Measurements from ENCODE around the gene CDK5RAP2.
A peak's percentile ranks its signal among the peaks of the same experiment; 100 is the strongest.

Gene CDK5RAP2

GRCh38 chr9:120482424-120483186, 97.4 kb downstream of the CDK5RAP2 start:
- TF ChIP-seq, protein P1, sequence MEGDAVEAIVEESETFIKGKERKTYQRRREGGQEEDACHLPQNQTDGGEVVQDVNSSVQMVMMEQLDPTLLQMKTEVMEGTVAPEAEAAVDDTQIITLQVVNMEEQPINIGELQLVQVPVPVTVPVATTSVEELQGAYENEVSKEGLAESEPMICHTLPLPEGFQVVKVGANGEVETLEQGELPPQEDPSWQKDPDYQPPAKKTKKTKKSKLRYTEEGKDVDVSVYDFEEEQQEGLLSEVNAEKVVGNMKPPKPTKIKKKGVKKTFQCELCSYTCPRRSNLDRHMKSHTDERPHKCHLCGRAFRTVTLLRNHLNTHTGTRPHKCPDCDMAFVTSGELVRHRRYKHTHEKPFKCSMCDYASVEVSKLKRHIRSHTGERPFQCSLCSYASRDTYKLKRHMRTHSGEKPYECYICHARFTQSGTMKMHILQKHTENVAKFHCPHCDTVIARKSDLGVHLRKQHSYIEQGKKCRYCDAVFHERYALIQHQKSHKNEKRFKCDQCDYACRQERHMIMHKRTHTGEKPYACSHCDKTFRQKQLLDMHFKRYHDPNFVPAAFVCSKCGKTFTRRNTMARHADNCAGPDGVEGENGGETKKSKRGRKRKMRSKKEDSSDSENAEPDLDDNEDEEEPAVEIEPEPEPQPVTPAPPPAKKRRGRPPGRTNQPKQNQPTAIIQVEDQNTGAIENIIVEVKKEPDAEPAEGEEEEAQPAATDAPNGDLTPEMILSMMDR (IDR thresholded peaks at IDR 0.05; ENCODE audit: low read length, missing control alignments), result no peak
- H3K4me3 ChIP-seq (replicated peaks; ENCODE audit: low read depth, low read length), result no peak overlapping the region
- DNase-seq (ENCODE audit: low read depth), result no peak

DNA sequence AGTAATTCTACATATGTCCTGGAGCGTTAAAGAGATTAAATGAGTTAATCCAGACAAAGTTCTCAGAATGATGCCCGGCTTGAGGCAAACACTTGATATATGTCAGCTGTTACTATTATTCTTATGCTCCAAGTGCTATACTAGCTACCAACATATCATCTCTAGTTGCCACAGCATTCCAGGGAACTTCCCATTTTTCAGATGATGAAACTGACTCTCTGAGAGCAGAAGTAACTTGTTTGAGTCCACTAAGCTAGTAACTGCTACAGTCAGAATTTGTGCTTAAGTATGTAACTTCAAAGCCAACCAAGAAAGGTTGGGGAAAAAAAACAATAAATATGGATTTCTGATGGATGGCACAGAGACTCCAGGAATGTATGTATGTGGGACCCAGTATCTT, 98.1 kb downstream of the CDK5RAP2 start:
- TF ChIP-seq, protein P1 (IDR thresholded peaks at IDR 0.05; ENCODE audit: low read length, missing control alignments), result no peak
- no peak for DNase-seq (ENCODE audit: low read depth)
- H3K4me3 ChIP-seq (replicated peaks; ENCODE audit: low read depth, low read length), result no peak overlapping the region

- no peak overlapping the region for H3K4me3 ChIP-seq (replicated peaks; ENCODE audit: low read depth, low read length)
- TF ChIP-seq, protein P1 (IDR thresholded peaks at IDR 0.05; ENCODE audit: low read length, missing control alignments), result no peak
- peak; percentile 29 for DNase-seq (ENCODE audit: low read depth)
Measured at GRCh38 chr9:120481248-120481647, 98.7 kb downstream of the CDK5RAP2 start.

DNA sequence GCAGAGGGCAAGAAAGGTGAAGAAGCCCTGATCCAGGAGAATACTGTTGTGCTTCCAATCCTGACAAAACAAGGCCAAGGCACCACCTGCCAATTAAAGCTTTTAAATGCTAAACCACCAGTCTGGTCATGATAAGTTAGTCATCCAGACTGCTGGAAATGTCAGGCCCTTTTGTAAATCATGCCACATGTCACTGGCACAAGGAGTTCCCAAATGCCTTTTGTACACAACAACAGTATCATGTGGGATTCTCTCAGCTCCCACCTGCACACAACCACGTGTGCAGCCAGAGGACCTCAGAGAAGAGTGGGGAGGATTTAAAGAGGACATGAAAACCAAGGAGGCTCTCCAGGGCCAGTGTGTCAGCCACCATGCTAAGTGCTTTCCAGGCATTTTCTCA, 99.3 kb downstream of the CDK5RAP2 start:
- DNase-seq (ENCODE audit: low read depth), result no peak
- no peak overlapping the region for H3K4me3 ChIP-seq (replicated peaks; ENCODE audit: low read depth, low read length)
- TF ChIP-seq, protein P1 (IDR thresholded peaks at IDR 0.05; ENCODE audit: low read length, missing control alignments), result no peak

DNA sequence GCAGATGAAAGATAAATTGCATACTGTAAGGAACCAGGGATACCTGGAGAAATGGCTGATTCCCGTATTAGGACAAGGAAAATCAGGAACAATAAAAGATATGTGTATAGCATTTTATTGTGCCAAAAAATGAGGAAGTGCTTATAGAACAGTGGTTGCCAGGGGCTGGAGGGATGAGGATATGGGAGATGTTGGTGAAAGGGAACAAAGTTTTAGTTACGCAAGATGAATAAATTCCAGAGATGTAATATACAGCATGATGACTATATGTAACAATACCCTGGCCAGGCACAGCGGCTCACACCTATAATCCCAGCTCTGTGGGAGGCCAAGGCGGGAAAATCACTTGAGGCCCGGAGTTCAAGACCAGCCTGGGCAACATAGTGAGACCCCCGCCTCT, 101.8 kb downstream of the CDK5RAP2 start:
- H3K4me3 ChIP-seq (replicated peaks; ENCODE audit: low read depth, low read length), result no peak overlapping the region
- TF ChIP-seq, protein P1 (IDR thresholded peaks at IDR 0.05; ENCODE audit: low read length, missing control alignments), result no peak
- DNase-seq (ENCODE audit: low read depth), result peak; percentile 70

GRCh38 chr9:120477534-120478001, 102.4 kb downstream of the CDK5RAP2 start:
- DNase-seq (ENCODE audit: low read depth), result peak; percentile 95

More at GRCh38 chr9:120477534-120478001, 102.4 kb downstream of the CDK5RAP2 start:
- TF ChIP-seq, protein P1 (IDR thresholded peaks at IDR 0.05; ENCODE audit: low read length, missing control alignments), result peak; percentile 100
- H3K4me3 ChIP-seq (replicated peaks; ENCODE audit: low read depth, low read length), result no peak overlapping the region
